B cell (primary cell): Measurements from ENCODE around the gene PRR23E. TPM values are rescaled to one million over a fixed set of nuclear protein-coding genes. Genes with fewer than 3 reads are reported as not detected.

Experiments
- ATAC-seq: fragments of 200-7000 bp; cut with Tn5 transposase; one replicate; pipeline ENCODE4 v1.10.0; 2021; ENCODE audit warnings: low read depth, mild to moderate bottlenecking, moderate number of reproducible peaks, moderate library complexity
- CTCF ChIA-PET: fragments of 350-600 bp; sonication (Branson Sonifier 250); formaldehyde crosslinking; loops from one replicate; lab custom pipeline; 2021; ENCODE audit warnings: antibody characterized with exemption, inconsistent platforms; lab: Charles Lee
- POLR2A ChIA-PET: fragments of 350-600 bp; sonication (Branson Sonifier 250); formaldehyde crosslinking; loops from one replicate; lab custom pipeline; 2021; ENCODE audit warnings: antibody characterized with exemption; lab: Charles Lee
- DNase-seq: peaks from one replicate; pipeline ENCODE4 v3.0.0; 2013
- H2AFZ ChIP-seq: 2 replicates; pipeline ENCODE4 v1.6.1; 2012; ENCODE audit warnings: mild to moderate bottlenecking, low read depth, low read length; ENCODE audit not compliant: insufficient read depth, poor library complexity, severe bottlenecking
- H3K27ac ChIP-seq, 2 donors: 1 replicate in 1 of 2; 2 replicates in 1 of 2; pipeline ENCODE4 v1.5.1; 2012 to 2013; ENCODE audit warnings: low read length in 2 of 2, mild to moderate bottlenecking in 2 of 2, moderate library complexity in 1 of 2
- H3K27me3 ChIP-seq, 4 experiments: fragments of 200-600 bp in 1 of 4; sonication (generic) in 1 of 4; replicated peaks in 1 of 4; 1 replicate in 2 of 4; 2 replicates in 2 of 4; pipeline versions ENCODE4 v1.6.1 to v1.7.0; 2013 to 2016; ENCODE audit warnings: low read length in 3 of 4, mild to moderate bottlenecking in 2 of 4, mixed read lengths in 1 of 4, moderate library complexity in 1 of 4; ENCODE audit not compliant: insufficient read depth in 4 of 4, control insufficient read depth in 3 of 4; ENCODE audit errors: control extremely low read depth in 1 of 4
- H3K36me3 ChIP-seq, 2 experiments: replicated peaks in 1 of 2; 1 replicate in 1 of 2; 2 replicates in 1 of 2; pipeline versions ENCODE4 v1.6.1 to v1.7.1; 2013; ENCODE audit warnings: low read length in 1 of 2; ENCODE audit not compliant: insufficient read depth in 2 of 2, control insufficient read depth in 1 of 2; ENCODE audit errors: control extremely low read depth in 1 of 2, extremely low read depth in 1 of 2
- H3K4me1 ChIP-seq, 2 donors: fragments of 200-600 bp in 1 of 2; sonication (generic) in 1 of 2; 1 replicate in 1 of 2; 2 replicates in 1 of 2; pipeline versions ENCODE4 v1.5.1 to v1.6.1; 2013 to 2017; ENCODE audit warnings: low read length in 2 of 2; ENCODE audit not compliant: control insufficient read depth in 2 of 2, insufficient read depth in 2 of 2
- H3K4me2 ChIP-seq: replicated peaks from 2 replicates; pipeline ENCODE3; 2012; ENCODE audit warnings: mild to moderate bottlenecking, low read depth, low read length; ENCODE audit not compliant: poor library complexity, severe bottlenecking
- H3K4me3 ChIP-seq, 5 experiments: fragments of 200-600 bp in 1 of 5; sonication (generic) in 1 of 5; 1 replicate in 3 of 5; 2 replicates in 2 of 5; pipeline versions ENCODE4 v1.5.1 to v1.7.0; 2011 to 2016; ENCODE audit warnings: low read length in 4 of 5, mild to moderate bottlenecking in 4 of 5, low read depth in 2 of 5, control low read depth in 1 of 5, moderate library complexity in 1 of 5; ENCODE audit not compliant: insufficient read depth in 1 of 5; ENCODE audit errors: control extremely low read depth in 1 of 5, extremely low read depth in 1 of 5
- H3K79me2 ChIP-seq: fragments of 200-600 bp; sonication (generic); one replicate; pipeline ENCODE4 v1.6.0; 2016; ENCODE audit warnings: low read length; ENCODE audit not compliant: control insufficient read depth, insufficient read depth
- H3K9ac ChIP-seq: fragments of 200-600 bp; sonication (generic); 2 replicates; pipeline ENCODE4 v1.6.1; 2017; ENCODE audit warnings: mild to moderate bottlenecking, low read length, moderate library complexity
- H3K9me3 ChIP-seq, 3 donors: one replicate each; pipeline versions ENCODE4 v1.6.1 to v1.7.1; 2013; ENCODE audit warnings: low read length in 2 of 3; ENCODE audit not compliant: control insufficient read depth in 2 of 3, insufficient read depth in 1 of 3; ENCODE audit errors: control extremely low read depth in 1 of 3
- H4K20me1 ChIP-seq: 2 replicates; pipeline ENCODE4 v1.6.0; 2012; ENCODE audit warnings: mild to moderate bottlenecking, low read length; ENCODE audit not compliant: insufficient read depth, control insufficient read depth, poor library complexity, severe bottlenecking
- H3K27ac Mint-ChIP-seq: one replicate; pipeline ENCODE4 v1.8.0; 2021; ENCODE audit warnings: mixed read lengths
- H3K27me3 Mint-ChIP-seq: one replicate; pipeline ENCODE4 v1.8.0; 2021; ENCODE audit warnings: mixed read lengths
- H3K4me1 Mint-ChIP-seq: one replicate; pipeline ENCODE4 v1.8.0; 2021; ENCODE audit warnings: mixed read lengths
- H3K4me3 Mint-ChIP-seq: one replicate; pipeline ENCODE4 v1.8.0; 2021; ENCODE audit warnings: mixed read lengths
- H3K9me3 Mint-ChIP-seq: one replicate; pipeline ENCODE4 v1.8.0; 2022; ENCODE audit warnings: mixed read lengths; ENCODE audit not compliant: insufficient read depth
- CTCF ChIP-seq: fragments of 200-600 bp; IDR thresholded peaks from one replicate; pipeline ENCODE4 v1.8.0; 2022; ENCODE audit warnings: antibody characterized with exemption, mild to moderate bottlenecking
- EZH2 ChIP-seq: IDR thresholded peaks from 2 replicates; pipeline ENCODE4 v1.6.1; 2012; ENCODE audit warnings: borderline replicate concordance, low read depth, mild to moderate bottlenecking, moderate library complexity, low read length; ENCODE audit not compliant: insufficient read depth, poor library complexity, severe bottlenecking
- WGBS: methylation state at CpG from one replicate; pipeline ENCODE4 v1.1.5; 2013; ENCODE audit warnings: missing lambda C conversion rate; ENCODE audit not compliant: insufficient coverage; 5-methylcytosine and 5-hydroxymethylcytosine counted together
- intact Hi-C: fragments of 100-400 bp; cut with micrococcal nuclease; formaldehyde crosslinking; loops from one replicate; pipeline ENCODE4 v1.10.0; 2022
- polyA plus RNA-seq: library from polyadenylated mRNA; depleted of rRNA; stranded (reverse); fragments of >200 nt; gene quantifications from 2 replicates; pipeline ENCODE4 v1.2.3, GENCODE V29; 2012
- total RNA-seq, 2 donors: library from RNA; stranded (reverse); fragments of 120-200 nt in 1 of 2; gene quantifications; 1 replicate in 1 of 2; 2 replicates in 1 of 2; pipeline versions ENCODE4 v1.2.3 to v1.2.4, GENCODE V29; 2013 to 2022

Gene PRR23E
- total and polyA plus RNA-seq, 2 donors (not counting 1 experiment from before 2014, with no cell fraction given), result not detected

- Histone ChIP-seq H3K9ac (no peak overlapping the region), H3K9me3 (peaks cover 0 to 5% (median 3%) of the 10 kb centered on the region in 3 donors), H3K36me3 (no peaks in the 10 kb centered on the region), H3K27me3 (no peaks in the 10 kb centered on the region), H3K4me1 (no peaks in the 10 kb centered on the region), H3K4me3 (no peak overlapping the region), H4K20me1 (no peaks in the 10 kb centered on the region), H3K27ac (no peak overlapping the region), H3K4me2 (no peak overlapping the region), H3K79me2 (no peaks in the 10 kb centered on the region), H2AFZ (no peak overlapping the region)
- WGBS, result no CpG with 5 or more reads among the region's 3 CpGs
- TF ChIP-seq EZH2 (no peak), CTCF (no peak)
- H3K27me3 Mint-ChIP-seq, result peaks cover 14% of the 10 kb centered on the region
- DNase-seq (no peak), ATAC-seq (no peak)
- H3K9me3 Mint-ChIP-seq, result no peaks in the 10 kb centered on the region
- no peak overlapping the region for H3K27ac Mint-ChIP-seq
- no peak overlapping the region for H3K4me3 Mint-ChIP-seq
- ChIA-PET POLR2A (no interaction called here), CTCF (no interaction called here)
- intact Hi-C loops, result no loop called here
- H3K4me1 Mint-ChIP-seq, result no peaks in the 10 kb centered on the region
Measured at GRCh38 chr3:127237835-127238234, 44.9 kb downstream of the PRR23E start.

- Mint-ChIP-seq H3K27ac (no peak overlapping the region), H3K9me3 (no peaks in the 10 kb centered on the region), H3K4me3 (no peak overlapping the region), H3K4me1 (no peaks in the 10 kb centered on the region), H3K27me3 (peaks cover 14% of the 10 kb centered on the region)
- no peak overlapping the region for H2AFZ ChIP-seq
- H3K79me2 ChIP-seq, result no peaks in the 10 kb centered on the region
- no peak overlapping the region for H3K27ac ChIP-seq
- intact Hi-C loops, result no loop called here
- WGBS, result no CpG with 5 or more reads among the region's 2 CpGs
- ATAC-seq, result no peak
- no peaks in the 10 kb centered on the region for H3K4me1 ChIP-seq
- H3K36me3 ChIP-seq, result no peaks in the 10 kb centered on the region
- no peak overlapping the region for H3K4me3 ChIP-seq
- H3K9me3 ChIP-seq, result peaks cover 0 to 6% (median 3%) of the 10 kb centered on the region in 3 donors
- no peaks in the 10 kb centered on the region for H4K20me1 ChIP-seq
- no peaks in the 10 kb centered on the region for H3K27me3 ChIP-seq
- CTCF ChIA-PET, result no interaction called here
- POLR2A ChIA-PET, result no interaction called here
- no peak for DNase-seq
- TF ChIP-seq EZH2 (no peak), CTCF (no peak)
- no peak overlapping the region for H3K9ac ChIP-seq
- H3K4me2 ChIP-seq, result no peak overlapping the region
Measured at GRCh38 chr3:127238602-127239001, 45.7 kb downstream of the PRR23E start.
